HepG2 (cell line): Measurements from ENCODE around the gene SFI1. TPM values are rescaled to one million over a fixed set of nuclear protein-coding genes. Genes with fewer than 3 reads are reported as not detected.

Source experiments
- ATM ChIP-seq: fragments of 450-650 bp; IDR thresholded peaks from 2 replicates; pipeline ENCODE4 v1.7.1; 2017; ENCODE audit warnings: mild to moderate bottlenecking, borderline replicate concordance
- CREM ChIP-seq, 2 experiments: sonication (generic) in 1 of 2; formaldehyde crosslinking in 1 of 2; IDR thresholded peaks; 2 replicates each; pipeline versions ENCODE4 v1.4.0 to v1.6.1; 2016 to 2020; ENCODE audit warnings: antibody characterized with exemption in 1 of 2, mild to moderate bottlenecking in 1 of 2, missing genetic modification reagents in 1 of 2
- FOXA1 ChIP-seq, 2 experiments: fragments of 450-650 bp in 1 of 2; sonication (generic) in 1 of 2; formaldehyde crosslinking in 1 of 2; IDR thresholded peaks; 2 replicates each; pipeline versions ENCODE4 v1.4.0 to v1.6.1; 2016 to 2020; ENCODE audit warnings: missing genetic modification reagents in 1 of 2
- HDAC1 ChIP-seq: sonication (generic); formaldehyde crosslinking; IDR thresholded peaks from 2 replicates; pipeline ENCODE4 v1.5.1; 2020; ENCODE audit warnings: mild to moderate bottlenecking, missing genetic modification reagents
- HOXA3 ChIP-seq: sonication (generic); formaldehyde crosslinking; IDR thresholded peaks from 2 replicates; pipeline ENCODE4 v1.5.0; 2020; ENCODE audit warnings: missing genetic modification reagents
- MXI1 ChIP-seq: IDR thresholded peaks from 3 replicates; pipeline ENCODE4 v1.6.1; 2012; ENCODE audit warnings: low read depth, low read length, inconsistent platforms, borderline replicate concordance
- RFX3 ChIP-seq: IDR thresholded peaks from 2 replicates; pipeline ENCODE4 v1.6.1; 2016; ENCODE audit warnings: missing biosample characterization, missing genetic modification reagents
- SIN3B ChIP-seq: fragments of 150-350 bp; IDR thresholded peaks from 2 replicates; pipeline ENCODE4 v1.6.1; 2014; ENCODE audit warnings: low read length
- SMARCC2 ChIP-seq: fragments of 450-650 bp; IDR thresholded peaks from 2 replicates; pipeline ENCODE4 v1.6.1; 2017; ENCODE audit warnings: antibody characterized with exemption, mild to moderate bottlenecking
- ZSCAN30 ChIP-seq: sonication (generic); formaldehyde crosslinking; IDR thresholded peaks from 2 replicates; pipeline ENCODE4 v1.5.0; 2020; ENCODE audit warnings: mild to moderate bottlenecking, missing genetic modification reagents
- polyA plus RNA-seq, 8 experiments: library from polyadenylated mRNA; depleted of rRNA in 3 of 8; stranded (reverse) in 7 of 8; unstranded in 1 of 8; fragments of >200 nt; fragmentation: Illumina TruSeq in 4 of 8; extraction: Trizol in 4 of 8; gene quantifications; 2 replicates each; pipeline versions ENCODE4 v1.2.1 to v1.2.3, GENCODE V29; 2011 to 2016; ENCODE audit warnings: low read depth in 4 of 8, missing spikeins in 1 of 8, mixed read lengths in 1 of 8; ENCODE audit not compliant: insufficient read depth in 1 of 8
- total RNA-seq, 5 experiments: library from RNA; depleted of rRNA; stranded (reverse); fragments of >200 nt; fragmentation: Illumina TruSeq; extraction: Trizol; gene quantifications; 2 replicates each; pipeline ENCODE4 v1.2.3, GENCODE V29; 2016; ENCODE audit warnings: low read depth in 1 of 5
- TF ChIP-seq, protein P1 (sequence below): IDR thresholded peaks from 2 replicates; pipeline ENCODE4 v1.6.1; 2016
- TF ChIP-seq, protein P2 (sequence below): sonication (generic); formaldehyde crosslinking; IDR thresholded peaks from 2 replicates; pipeline ENCODE4 v1.9.0; 2021; ENCODE audit warnings: missing genetic modification reagents, borderline replicate concordance
- TF ChIP-seq, protein P3 (sequence below): sonication (generic); formaldehyde crosslinking; IDR thresholded peaks from 2 replicates; pipeline ENCODE4 v1.5.1; 2020; ENCODE audit warnings: missing genetic modification reagents, mild to moderate bottlenecking, borderline replicate concordance
- TF ChIP-seq, protein P4 (sequence below): sonication (generic); formaldehyde crosslinking; IDR thresholded peaks from 2 replicates; pipeline ENCODE4 v1.8.1; 2023; ENCODE audit warnings: mild to moderate bottlenecking, inconsistent platforms, moderate library complexity, missing genetic modification reagents, borderline replicate concordance
- TF ChIP-seq, protein P5 (sequence below): sonication (generic); formaldehyde crosslinking; IDR thresholded peaks from 2 replicates; pipeline ENCODE4 v1.4.0; 2020; ENCODE audit warnings: missing genetic modification reagents, borderline replicate concordance

SFI1 gene
- total and polyA plus RNA-seq, 2 of the 13 experiments (the other 11 are each of a cell fraction or from before 2014, with no cell fraction given): 20.5 to 40.1 TPM

DNA sequence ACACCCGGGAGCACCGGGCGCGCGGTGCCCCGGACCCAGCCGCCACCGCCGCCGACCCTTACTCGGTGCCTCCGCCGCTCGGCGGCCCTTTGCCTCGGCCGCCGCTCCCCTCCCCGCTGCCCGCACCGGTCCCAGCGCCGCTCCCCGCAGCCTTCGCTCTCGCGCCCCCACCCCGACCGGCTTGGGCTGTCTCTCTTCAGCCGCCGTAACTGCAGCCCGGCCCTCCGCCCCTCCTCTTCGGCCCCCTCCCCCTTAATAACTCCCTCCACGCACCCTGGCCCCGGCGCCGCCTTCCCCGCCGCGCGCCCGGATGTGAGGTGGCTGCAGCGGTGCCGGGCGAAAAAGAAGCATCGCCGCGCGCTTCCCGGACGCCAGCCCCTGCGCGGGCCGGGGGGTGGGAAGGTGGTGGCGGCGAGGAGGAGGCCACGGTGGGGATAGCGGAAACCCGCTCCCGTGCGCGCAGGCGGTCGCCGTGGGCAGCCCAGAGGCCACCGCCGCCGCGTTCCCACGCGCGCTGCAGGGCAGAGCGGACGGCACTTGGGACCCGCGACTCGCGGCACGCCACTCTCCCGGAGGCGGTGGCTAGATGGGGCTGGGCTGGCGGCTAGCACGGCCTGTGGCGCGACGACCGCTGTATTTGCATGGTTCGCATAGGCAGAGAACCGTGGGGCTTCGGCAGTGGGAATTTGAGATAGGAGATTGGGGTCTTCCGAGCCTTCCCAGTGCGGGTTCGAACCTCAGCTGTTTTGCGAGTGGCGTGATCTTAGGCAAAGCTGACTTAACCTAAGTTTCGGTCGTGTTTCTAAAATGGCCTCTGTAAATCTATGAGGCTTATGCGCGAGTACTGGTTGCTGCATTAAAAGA, 6.5 kb upstream of the SFI1 start, which contains the start of gene EIF4ENIF1 (continued):
- TF ChIP-seq HDAC1 (CRISPR knock-in tag): peak; percentile 89
- peak; percentile 49 for TF ChIP-seq HOXA3 (CRISPR knock-in tag)
- peak; percentile 63; the same call in 1 of the 3 replicates for TF ChIP-seq MXI1
- TF ChIP-seq, protein P1, sequence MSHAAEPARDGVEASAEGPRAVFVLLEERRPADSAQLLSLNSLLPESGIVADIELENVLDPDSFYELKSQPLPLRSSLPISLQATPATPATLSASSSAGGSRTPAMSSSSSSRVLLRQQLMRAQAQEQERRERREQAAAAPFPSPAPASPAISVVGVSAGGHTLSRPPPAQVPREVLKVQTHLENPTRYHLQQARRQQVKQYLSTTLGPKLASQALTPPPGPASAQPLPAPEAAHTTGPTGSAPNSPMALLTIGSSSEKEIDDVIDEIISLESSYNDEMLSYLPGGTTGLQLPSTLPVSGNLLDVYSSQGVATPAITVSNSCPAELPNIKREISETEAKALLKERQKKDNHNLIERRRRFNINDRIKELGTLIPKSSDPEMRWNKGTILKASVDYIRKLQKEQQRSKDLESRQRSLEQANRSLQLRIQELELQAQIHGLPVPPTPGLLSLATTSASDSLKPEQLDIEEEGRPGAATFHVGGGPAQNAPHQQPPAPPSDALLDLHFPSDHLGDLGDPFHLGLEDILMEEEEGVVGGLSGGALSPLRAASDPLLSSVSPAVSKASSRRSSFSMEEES (CRISPR knock-in tag): no peak
- no peak for TF ChIP-seq ZSCAN30 (CRISPR knock-in tag)
- TF ChIP-seq FOXA1 (IDR thresholded peaks at IDR 0.05): no peak
- TF ChIP-seq FOXA1 (CRISPR knock-in tag; IDR thresholded peaks at IDR 0.05): no peak
- TF ChIP-seq, protein P2, sequence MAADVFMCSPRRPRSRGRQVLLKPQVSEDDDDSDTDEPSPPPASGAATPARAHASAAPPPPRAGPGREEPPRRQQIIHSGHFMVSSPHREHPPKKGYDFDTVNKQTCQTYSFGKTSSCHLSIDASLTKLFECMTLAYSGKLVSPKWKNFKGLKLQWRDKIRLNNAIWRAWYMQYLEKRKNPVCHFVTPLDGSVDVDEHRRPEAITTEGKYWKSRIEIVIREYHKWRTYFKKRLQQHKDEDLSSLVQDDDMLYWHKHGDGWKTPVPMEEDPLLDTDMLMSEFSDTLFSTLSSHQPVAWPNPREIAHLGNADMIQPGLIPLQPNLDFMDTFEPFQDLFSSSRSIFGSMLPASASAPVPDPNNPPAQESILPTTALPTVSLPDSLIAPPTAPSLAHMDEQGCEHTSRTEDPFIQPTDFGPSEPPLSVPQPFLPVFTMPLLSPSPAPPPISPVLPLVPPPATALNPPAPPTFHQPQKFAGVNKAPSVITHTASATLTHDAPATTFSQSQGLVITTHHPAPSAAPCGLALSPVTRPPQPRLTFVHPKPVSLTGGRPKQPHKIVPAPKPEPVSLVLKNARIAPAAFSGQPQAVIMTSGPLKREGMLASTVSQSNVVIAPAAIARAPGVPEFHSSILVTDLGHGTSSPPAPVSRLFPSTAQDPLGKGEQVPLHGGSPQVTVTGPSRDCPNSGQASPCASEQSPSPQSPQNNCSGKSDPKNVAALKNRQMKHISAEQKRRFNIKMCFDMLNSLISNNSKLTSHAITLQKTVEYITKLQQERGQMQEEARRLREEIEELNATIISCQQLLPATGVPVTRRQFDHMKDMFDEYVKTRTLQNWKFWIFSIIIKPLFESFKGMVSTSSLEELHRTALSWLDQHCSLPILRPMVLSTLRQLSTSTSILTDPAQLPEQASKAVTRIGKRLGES (CRISPR knock-in tag): no peak
- TF ChIP-seq CREM (IDR thresholded peaks at IDR 0.05): no peak
- no peak for TF ChIP-seq CREM (CRISPR knock-in tag; IDR thresholded peaks at IDR 0.05)
- TF ChIP-seq, protein P3, sequence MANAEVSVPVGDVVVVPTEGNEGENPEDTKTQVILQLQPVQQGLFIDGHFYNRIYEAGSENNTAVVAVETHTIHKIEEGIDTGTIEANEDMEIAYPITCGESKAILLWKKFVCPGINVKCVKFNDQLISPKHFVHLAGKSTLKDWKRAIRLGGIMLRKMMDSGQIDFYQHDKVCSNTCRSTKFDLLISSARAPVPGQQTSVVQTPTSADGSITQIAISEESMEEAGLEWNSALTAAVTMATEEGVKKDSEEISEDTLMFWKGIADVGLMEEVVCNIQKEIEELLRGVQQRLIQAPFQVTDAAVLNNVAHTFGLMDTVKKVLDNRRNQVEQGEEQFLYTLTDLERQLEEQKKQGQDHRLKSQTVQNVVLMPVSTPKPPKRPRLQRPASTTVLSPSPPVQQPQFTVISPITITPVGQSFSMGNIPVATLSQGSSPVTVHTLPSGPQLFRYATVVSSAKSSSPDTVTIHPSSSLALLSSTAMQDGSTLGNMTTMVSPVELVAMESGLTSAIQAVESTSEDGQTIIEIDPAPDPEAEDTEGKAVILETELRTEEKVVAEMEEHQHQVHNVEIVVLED (CRISPR knock-in tag): peak; percentile 80
- TF ChIP-seq RFX3 (CRISPR knock-in tag): no peak
- TF ChIP-seq SMARCC2: no peak
- TF ChIP-seq, protein P4, sequence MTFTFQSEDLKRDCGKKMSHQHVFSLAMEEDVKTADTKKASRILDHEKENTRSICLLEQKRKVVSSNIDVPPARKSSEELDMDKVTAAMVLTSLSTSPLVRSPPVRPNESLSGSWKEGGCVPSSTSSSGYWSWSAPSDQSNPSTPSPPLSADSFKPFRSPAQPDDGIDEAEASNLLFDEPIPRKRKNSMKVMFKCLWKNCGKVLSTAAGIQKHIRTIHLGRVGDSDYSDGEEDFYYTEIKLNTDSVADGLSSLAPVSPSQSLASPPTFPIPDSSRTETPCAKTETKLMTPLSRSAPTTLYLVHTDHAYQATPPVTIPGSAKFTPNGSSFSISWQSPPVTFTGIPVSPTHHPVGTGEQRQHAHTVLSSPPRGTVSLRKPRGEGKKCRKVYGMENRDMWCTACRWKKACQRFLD (CRISPR knock-in tag): 0 out of 2 replicates have a peak, but pooled peaks have one; percentile 24
- TF ChIP-seq ATM: no peak
- TF ChIP-seq, protein P5, sequence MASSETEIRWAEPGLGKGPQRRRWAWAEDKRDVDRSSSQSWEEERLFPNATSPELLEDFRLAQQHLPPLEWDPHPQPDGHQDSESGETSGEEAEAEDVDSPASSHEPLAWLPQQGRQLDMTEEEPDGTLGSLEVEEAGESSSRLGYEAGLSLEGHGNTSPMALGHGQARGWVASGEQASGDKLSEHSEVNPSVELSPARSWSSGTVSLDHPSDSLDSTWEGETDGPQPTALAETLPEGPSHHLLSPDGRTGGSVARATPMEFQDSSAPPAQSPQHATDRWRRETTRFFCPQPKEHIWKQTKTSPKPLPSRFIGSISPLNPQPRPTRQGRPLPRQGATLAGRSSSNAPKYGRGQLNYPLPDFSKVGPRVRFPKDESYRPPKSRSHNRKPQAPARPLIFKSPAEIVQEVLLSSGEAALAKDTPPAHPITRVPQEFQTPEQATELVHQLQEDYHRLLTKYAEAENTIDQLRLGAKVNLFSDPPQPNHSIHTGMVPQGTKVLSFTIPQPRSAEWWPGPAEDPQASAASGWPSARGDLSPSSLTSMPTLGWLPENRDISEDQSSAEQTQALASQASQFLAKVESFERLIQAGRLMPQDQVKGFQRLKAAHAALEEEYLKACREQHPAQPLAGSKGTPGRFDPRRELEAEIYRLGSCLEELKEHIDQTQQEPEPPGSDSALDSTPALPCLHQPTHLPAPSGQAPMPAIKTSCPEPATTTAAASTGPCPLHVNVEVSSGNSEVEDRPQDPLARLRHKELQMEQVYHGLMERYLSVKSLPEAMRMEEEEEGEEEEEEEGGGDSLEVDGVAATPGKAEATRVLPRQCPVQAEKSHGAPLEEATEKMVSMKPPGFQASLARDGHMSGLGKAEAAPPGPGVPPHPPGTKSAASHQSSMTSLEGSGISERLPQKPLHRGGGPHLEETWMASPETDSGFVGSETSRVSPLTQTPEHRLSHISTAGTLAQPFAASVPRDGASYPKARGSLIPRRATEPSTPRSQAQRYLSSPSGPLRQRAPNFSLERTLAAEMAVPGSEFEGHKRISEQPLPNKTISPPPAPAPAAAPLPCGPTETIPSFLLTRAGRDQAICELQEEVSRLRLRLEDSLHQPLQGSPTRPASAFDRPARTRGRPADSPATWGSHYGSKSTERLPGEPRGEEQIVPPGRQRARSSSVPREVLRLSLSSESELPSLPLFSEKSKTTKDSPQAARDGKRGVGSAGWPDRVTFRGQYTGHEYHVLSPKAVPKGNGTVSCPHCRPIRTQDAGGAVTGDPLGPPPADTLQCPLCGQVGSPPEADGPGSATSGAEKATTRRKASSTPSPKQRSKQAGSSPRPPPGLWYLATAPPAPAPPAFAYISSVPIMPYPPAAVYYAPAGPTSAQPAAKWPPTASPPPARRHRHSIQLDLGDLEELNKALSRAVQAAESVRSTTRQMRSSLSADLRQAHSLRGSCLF (CRISPR knock-in tag): no peak
- TF ChIP-seq SIN3B: no peak
